GM12892 (cell line): ENCODE results near the gene CCDC148.
"Not testable (repeated sequence)": the region's sequence is repeated elsewhere in the genome, so short reads cannot be mapped to it uniquely, and the experiment has no call there.

Experiments
- DNase-seq: peaks from one replicate; pipeline ENCODE4 v3.0.0; 2011; ENCODE audit not compliant: insufficient read length
- FAIRE-seq: peaks from 2 replicates; lab custom pipeline; 2011; peaks lifted over from hg19 to GRCh38; lab: Jason Lieb, UNC
- POLR2A ChIP-seq: IDR thresholded peaks from 2 replicates; pipeline ENCODE4 v1.6.1; 2011; ENCODE audit warnings: low read depth, low read length, control low read depth
- POLR2AphosphoS5 ChIP-seq: IDR thresholded peaks from 2 replicates; pipeline ENCODE4 v1.6.1; 2011; ENCODE audit warnings: low read depth, low read length, control low read depth
- TAF1 ChIP-seq: IDR thresholded peaks from 2 replicates; pipeline ENCODE4 v1.6.1; 2011; ENCODE audit warnings: low read depth, mild to moderate bottlenecking, control low read depth, low read length, borderline replicate concordance

Gene CCDC148

GRCh38 chr2:158321264-158321663 lies 135.3 kb downstream of the CCDC148 start:
- no peak for TF ChIP-seq POLR2AphosphoS5
- TF ChIP-seq TAF1, result no peak
- TF ChIP-seq POLR2A, result no peak
- FAIRE-seq, result no peak
- no peak for DNase-seq

- TF ChIP-seq TAF1 (no peak), POLR2AphosphoS5 (no peak), POLR2A (no peak)
- FAIRE-seq (no peak), DNase-seq (no peak)
These were observed 137.3 kb downstream of the CCDC148 start for GRCh38 chr2:158319269-158319668.

GRCh38 chr2:158317642-158318041 lies 138.9 kb downstream of the CCDC148 start:
- no peak for FAIRE-seq
- no peak for DNase-seq
- TF ChIP-seq TAF1 (no peak), POLR2A (no peak), POLR2AphosphoS5 (no peak)

- no peak for TF ChIP-seq TAF1
- no peak for TF ChIP-seq POLR2A
- TF ChIP-seq POLR2AphosphoS5, result no peak
- DNase-seq (no peak), FAIRE-seq (no peak)
These were observed 140.6 kb downstream of the CCDC148 start for GRCh38 chr2:158315803-158316414.

- FAIRE-seq, result no peak
These were observed 141.6 kb downstream of the CCDC148 start for GRCh38 chr2:158315000-158315399.

GRCh38 chr2:158313734-158314133 lies 142.8 kb downstream of the CCDC148 start:
- DNase-seq (no peak), FAIRE-seq (no peak)
- TF ChIP-seq POLR2A (no peak), TAF1 (no peak), POLR2AphosphoS5 (no peak)

More at GRCh38 chr2:158315000-158315399, 141.6 kb downstream of the CCDC148 start:
- no peak for DNase-seq
- TF ChIP-seq POLR2AphosphoS5, result no peak
- TF ChIP-seq TAF1, result no peak
- no peak for TF ChIP-seq POLR2A

- DNase-seq, result no peak
These were observed 143.6 kb downstream of the CCDC148 start for GRCh38 chr2:158312981-158313380.

GRCh38 chr2:158310407-158310806 lies 146.1 kb downstream of the CCDC148 start:
- not testable (repeated sequence) for DNase-seq, FAIRE-seq

More at GRCh38 chr2:158312981-158313380, 143.6 kb downstream of the CCDC148 start:
- TF ChIP-seq TAF1, result no peak
- FAIRE-seq, result no peak

- no peak for DNase-seq
- no peak for TF ChIP-seq POLR2A
- TF ChIP-seq POLR2AphosphoS5, result no peak
- TF ChIP-seq TAF1, result no peak
- no peak for FAIRE-seq
These were observed 151.1 kb downstream of the CCDC148 start for GRCh38 chr2:158305501-158305900.

- no peak for TF ChIP-seq POLR2AphosphoS5
- no peak for TF ChIP-seq TAF1
- TF ChIP-seq POLR2A, result no peak
- DNase-seq, result no peak
- FAIRE-seq, result no peak
These were observed 156.2 kb downstream of the CCDC148 start for GRCh38 chr2:158300394-158300793.

- DNase-seq (no peak), FAIRE-seq (no peak)
- no peak for TF ChIP-seq POLR2AphosphoS5
- TF ChIP-seq TAF1, result no peak
- TF ChIP-seq POLR2A, result no peak
These were observed 158.9 kb downstream of the CCDC148 start for GRCh38 chr2:158297606-158298005.

GRCh38 chr2:158297120-158297519 lies 159.4 kb downstream of the CCDC148 start:
- DNase-seq (no peak), FAIRE-seq (no peak)
- no peak for TF ChIP-seq POLR2AphosphoS5
- no peak for TF ChIP-seq TAF1
- no peak for TF ChIP-seq POLR2A
